ENCODE data around the gene BUD23. TPM values are rescaled to one million over a fixed set of nuclear protein-coding genes. Genes with fewer than 3 reads are reported as not detected.

BUD23 gene
- total RNA-seq, 1 donor from 2014 or later: 38.0 TPM

DNA sequence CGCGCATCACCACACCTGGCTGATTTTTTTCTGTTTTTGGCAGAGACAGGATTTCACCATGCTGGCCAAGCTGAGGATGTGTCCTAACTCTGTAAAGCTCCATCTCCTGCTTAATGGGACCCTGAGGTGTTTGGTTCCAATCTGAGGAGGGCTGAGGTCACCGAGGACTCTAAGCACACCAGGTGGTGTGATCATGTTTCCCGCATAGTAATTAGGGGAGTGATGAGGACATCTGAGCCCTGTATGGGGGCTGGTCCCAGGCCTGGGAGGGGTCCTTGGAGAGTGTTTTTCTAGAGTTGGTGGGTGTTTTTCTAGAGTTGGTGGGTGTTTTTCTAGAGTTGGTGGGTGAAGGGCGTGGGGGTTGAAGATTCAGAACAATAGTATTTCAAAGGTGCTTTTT lies 58.2 kb downstream of the BUD23 start:
- DNase-seq (ENCODE audit: low read depth in 2 of 2): no peak

DNA sequence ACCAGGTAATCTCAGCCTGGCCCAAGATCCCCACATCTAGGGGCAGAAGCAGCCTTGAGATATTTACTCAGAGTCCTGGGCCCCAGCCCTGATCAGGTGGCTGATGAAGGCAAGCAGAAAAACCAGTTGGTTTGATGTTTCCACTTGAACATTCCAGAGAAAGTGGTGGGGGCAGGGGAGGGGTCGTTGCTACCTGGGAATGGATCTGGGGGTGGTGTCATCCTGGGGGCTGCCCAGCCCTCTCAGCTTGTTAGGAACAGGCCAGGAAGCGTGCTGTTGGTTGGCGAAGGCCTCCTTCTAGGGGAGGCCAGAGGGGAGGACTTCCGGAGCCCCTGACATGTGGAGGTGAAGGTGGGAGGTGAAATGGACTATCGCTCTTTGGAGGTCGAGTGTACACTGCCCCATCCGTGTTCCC lies 58.9 kb downstream of the BUD23 start:
- DNase-seq (ENCODE audit: low read depth in 2 of 2): no peak

DNA sequence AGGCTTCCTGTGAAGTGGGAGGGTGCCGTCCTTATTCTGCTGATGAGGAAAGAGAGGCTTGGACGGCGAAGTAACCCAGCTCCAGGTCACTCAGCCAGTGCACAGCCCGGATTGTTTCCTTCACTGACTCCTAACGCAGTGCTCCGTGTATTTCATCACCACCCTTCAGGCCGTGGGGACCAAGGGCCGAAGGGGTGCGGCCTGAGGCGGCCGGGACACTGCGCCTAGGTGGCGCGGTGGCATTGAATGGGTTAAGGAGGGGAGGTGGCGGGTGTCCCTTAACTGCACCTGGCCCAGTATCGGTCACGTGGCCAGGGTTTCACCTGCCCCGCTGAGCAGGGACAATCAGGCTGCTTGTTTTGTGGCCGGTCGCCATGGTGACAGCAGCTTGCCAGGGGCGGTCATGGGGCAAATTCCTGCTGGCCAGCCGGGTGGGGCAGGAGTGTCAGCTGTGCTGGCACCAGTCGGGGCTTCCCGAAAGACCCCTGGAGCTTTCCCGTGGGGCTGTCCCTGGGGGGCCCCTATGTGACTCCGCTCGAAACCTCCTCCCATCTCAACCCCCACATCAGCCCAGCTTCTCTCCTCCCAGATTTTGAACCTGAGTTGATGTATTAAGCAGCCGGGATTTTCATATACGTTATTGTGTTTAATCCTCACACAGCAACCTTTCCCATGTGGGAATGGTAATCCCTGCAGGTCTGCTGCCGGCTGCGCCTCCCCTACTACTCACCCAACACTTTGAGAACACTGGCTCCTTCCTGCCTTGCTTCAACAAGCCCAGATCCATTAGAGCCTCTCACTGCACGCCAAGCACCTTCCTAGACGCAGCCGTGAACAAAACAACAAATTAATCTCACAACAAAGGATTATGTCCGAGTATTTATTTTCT lies 59.6 kb downstream of the BUD23 start:
- DNase-seq (ENCODE audit: low read depth in 2 of 2): peak; percentile 26 to 73

DNA sequence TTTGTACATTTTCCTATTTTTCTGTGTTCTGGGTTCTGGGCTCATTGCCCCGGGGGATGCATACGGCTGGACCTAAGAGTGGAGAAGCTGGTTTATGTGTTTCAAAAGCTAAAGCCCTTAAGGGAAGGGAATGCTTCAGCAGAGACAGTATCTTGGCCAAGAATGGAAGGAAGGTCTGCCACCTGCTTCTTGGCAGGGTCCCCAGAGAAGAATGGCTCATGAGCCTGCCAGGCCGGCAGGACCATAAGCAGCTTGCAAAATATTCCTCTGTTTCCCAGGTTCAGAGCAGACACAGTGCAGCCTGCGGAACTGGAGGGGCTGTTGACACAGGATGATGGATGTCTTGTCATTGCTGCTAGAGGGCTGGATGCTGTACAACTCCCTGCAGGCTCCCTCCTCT lies 63.0 kb downstream of the BUD23 start:
- DNase-seq (ENCODE audit: low read depth in 2 of 2): no peak

Other genes starting within 250 kb of the BUD23 start
- 4.4 and 11.0 TPM in 2 replicates for gene FZD9, start 249.8 kb upstream of the BUD23 start, total RNA-seq
- gene BAZ1B, start 161.3 kb upstream of the BUD23 start, total RNA-seq: 37.2 and 37.3 TPM in 2 replicates
- 21.3 and 24.9 TPM in 2 replicates for gene BCL7B, start 125.9 kb upstream of the BUD23 start, total RNA-seq
- gene TBL2, start 105.0 kb upstream of the BUD23 start, total RNA-seq: 38.6 and 70.0 TPM in 2 replicates
- not detected in 2 replicates for gene MLXIPL, start 59.1 kb upstream of the BUD23 start, total RNA-seq
- 2.7 and 3.8 TPM in 2 replicates for gene VPS37D, start 15.8 kb upstream of the BUD23 start, total RNA-seq
- gene DNAJC30, start 144 bp upstream of the BUD23 start, total RNA-seq: 1.0 and 2.0 TPM in 2 replicates
- gene STX1A, start 36.1 kb downstream of the BUD23 start, total RNA-seq: 7.0 and 7.2 TPM in 2 replicates
- 7.1 and 7.7 TPM in 2 replicates for gene ABHD11, start 55.2 kb downstream of the BUD23 start, total RNA-seq
- gene CLDN3, start 86.7 kb downstream of the BUD23 start, total RNA-seq: 0.13 and 0.26 TPM in 2 replicates
- gene CLDN4, start 147.4 kb downstream of the BUD23 start, total RNA-seq: under 0.01 and 0.25 TPM in 2 replicates
- 0.90 and 1.0 TPM in 2 replicates for gene METTL27, start 158.9 kb downstream of the BUD23 start, total RNA-seq
- gene TMEM270, start 177.6 kb downstream of the BUD23 start, total RNA-seq: not detected in 2 replicates